Umbilical cord (tissue), 2 donors: ENCODE measurements around the gene AKAP6. TPM values are rescaled to one million over a fixed set of nuclear protein-coding genes. Genes with fewer than 3 reads are reported as not detected.

Experiments
- DNase-seq: peaks from one replicate; pipeline ENCODE4 v3.0.0-alpha.2; 2015; ENCODE audit warnings: low spot score
- total RNA-seq: library from RNA; depleted of rRNA; stranded (reverse); fragments of >200 nt; gene quantifications from one replicate; pipeline ENCODE4 v1.2.3, GENCODE V29; 2014; ENCODE audit warnings: low replicate concordance; ENCODE audit not compliant: insufficient read depth

The AKAP6 gene
- total RNA-seq, 1 donor from 2014 or later = 76.3 TPM

DNA sequence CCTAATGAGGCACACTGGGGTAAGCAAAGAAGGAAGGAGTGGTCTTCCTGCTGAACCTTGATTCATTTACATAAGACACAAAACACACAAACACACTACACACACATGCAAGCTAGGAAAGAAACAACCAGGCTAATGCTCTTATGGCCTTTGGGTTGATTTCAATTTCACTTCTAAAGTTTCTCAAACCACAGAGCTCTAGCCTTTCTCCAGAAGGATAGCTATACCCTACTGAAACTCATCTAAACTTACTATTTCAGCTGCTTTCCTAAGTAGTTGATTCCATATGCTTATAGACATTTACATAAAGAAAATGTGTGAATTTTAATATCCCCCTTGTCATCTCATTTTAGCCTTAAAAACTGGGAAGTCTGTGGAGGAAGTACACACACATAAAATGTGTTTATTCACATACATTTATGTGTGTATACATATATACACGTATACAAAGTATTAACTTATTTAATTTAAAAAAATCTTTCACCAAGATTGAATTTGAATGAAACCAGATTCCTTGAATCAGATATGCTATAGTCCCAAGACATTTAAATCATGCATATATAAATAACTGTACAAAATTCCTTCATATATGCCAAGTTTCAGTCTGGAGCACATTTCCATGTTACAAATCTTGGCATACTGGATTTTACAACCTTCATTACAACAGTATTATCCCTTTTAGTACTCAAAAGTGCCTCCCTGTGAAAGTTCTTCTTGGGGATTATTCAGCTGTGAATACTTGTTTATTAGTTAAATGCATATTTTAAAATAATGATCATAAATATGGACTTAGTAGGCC, 377.8 kb downstream of the AKAP6 start:
- no peak for DNase-seq

DNA sequence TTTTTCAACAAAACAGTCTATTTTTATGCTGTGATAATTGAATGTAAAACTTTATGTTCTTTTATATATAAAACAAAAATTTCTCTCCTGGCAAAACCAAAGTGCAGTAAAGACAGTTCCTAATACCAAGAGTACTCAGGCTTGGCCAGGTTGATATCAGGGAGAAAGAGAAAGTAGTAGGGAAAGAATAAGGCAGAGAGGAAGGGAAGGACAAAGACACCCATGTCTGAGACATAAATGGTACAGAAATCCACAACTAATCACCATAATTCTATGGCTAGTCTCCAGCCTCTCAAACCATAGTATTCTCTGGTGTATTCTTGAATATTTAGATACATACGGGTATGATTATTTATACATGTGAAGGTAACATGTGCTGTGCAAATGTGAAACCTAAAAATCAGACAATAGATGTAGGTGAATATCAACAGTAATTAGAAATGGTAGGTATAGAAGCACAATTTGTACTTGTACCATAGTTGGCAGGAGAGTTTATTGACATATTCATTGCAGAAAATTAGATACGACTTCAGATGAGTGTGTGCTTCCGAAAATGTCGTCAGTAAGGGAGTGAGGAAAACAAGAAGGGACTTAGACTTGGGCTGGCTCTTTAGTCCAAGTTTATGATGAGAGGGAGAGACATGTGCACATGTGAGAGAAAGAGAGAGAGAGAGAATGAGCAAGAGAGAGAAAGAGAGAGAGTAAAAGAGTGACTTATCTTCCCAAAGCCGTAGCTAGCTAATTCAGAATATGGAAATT, 378.8 kb downstream of the AKAP6 start:
- no peak for DNase-seq

DNA sequence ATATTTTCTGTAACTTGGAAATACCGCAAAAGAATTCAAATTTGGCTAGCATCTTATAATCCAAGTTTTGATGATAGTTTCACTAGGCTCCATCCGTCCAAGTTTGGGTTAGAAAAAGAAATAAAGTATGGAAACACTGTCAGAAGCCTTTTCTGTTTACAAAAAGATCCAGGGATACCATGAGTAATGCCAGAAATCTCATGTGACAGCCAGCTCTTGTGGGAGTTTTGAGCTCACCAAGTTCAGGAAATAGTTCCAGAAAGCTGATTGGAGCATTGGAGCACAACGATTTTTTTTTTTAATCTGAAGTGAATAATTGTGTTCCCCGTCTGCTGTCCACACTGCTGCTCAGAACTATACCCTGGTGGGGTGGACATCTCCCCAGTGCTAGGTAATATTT, 379.9 kb downstream of the AKAP6 start:
- peak; percentile 69 for DNase-seq

DNA sequence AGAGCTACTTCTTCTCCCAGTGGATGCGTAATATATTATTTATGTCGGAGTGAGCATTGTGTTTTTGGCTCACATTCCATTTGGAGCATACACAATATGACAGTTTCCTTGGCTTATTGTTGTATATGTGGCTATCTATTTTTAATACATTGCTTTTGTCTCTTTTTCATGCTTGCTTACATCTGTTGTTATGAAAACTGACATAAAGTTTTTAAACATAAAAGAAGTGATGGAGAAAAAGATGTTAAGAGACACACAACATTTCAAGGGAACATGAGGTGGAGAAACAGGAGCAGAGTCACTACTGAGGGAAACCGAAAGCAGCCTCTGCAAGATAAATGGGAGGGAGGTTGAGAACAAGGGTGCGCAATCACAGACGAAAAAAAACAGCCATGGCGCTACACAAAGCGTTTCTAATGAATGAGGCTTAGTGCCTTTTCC, 381.2 kb downstream of the AKAP6 start:
- no peak for DNase-seq

DNA sequence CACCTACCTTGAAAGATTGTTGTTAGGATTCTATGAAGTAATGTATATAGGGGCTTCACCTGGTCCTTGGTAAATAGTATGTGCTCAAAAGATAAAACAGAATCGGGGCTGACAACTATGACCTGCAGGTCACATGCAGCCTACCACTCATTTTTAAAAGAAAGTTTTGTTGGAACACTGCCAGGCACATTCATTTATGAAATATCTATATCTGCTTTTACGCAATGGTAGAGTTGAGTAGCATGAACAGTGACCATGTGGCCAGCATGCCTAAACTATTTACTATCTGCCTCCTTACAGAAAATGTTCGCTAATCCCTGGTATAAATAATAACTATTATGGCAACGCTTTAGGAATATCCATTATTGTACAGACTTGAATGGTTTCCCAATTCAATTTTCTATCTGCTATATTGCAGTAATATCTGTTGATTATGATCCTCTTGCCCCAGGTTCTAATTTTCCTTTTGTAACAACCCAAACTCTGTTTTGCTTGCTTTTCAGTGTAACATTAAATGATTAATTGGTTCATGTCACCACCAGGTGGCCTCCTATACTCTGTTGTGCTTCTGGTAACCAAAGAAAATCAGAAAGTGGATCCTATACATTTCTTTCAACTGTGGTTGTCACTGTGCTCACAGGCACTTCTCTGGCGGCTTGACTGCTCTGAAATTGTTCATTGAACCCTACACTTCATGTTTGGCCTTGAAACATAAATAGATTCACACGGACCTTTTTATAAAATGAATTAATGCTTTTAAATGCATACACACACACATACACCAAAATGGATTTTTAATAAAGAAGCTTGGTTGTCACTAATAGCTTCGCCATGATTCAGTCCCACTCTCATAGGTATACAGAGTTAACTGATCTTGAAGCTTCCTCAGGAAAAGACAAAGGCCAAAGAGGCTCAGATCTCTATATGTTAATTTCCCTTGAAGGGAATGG, 381.9 kb downstream of the AKAP6 start:
- DNase-seq = peak; percentile 38

DNA sequence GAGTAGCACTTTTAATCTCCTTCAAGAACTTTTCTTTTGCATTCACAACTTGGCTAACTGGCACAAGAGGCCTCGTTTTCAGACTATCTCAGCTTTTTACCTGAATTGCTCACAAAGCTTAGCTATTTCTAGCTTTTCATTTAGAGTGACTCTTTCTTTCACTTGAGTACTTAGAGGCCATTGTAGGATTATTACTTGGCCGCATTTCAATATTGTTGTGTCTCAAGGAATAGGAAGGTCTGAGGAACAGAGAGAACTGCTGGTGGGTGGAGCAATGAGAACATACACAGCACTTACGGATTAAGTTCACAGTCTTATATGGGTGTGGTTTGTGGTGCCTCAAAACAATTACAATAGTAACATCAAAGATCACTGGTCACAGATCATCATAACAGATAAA, 384.8 kb downstream of the AKAP6 start:
- no peak for DNase-seq

DNA sequence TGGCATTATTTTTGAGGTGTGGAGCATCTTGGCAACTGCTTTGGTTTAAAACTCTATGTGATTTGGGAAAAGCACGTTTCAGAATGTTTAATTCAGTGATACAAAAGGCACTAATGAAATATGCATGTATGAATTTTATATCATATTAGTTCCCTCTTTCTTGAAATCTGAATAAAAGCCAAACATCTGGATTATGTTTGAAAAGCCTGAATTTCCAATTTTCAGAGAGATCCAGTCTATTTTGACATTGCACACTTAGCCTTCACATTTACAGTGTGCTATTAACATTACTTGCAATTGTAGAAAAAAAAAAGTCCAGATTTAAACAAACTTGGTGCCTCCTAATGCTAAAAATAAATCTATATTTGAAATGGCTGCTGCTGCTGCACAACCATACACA, 390.5 kb downstream of the AKAP6 start:
- no peak for DNase-seq

DNA sequence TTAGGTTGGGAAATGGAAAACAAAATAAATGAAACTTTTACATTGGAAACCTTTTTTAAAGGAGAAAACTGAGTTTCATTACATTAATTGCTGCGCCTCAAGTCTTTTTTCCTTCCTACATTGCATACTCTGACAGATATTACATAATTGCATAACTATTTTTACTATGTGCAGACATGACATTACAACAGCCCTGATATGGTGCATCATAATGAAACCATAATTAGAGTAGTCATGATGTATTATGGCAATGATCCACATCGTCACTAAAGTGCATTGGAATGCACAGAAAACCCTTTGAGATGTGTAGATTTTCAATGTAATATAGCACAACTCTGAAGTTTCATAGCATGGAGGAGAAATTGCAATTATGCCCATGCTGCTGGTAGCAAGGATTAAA, 391.8 kb downstream of the AKAP6 start:
- DNase-seq = peak; percentile 14

DNA sequence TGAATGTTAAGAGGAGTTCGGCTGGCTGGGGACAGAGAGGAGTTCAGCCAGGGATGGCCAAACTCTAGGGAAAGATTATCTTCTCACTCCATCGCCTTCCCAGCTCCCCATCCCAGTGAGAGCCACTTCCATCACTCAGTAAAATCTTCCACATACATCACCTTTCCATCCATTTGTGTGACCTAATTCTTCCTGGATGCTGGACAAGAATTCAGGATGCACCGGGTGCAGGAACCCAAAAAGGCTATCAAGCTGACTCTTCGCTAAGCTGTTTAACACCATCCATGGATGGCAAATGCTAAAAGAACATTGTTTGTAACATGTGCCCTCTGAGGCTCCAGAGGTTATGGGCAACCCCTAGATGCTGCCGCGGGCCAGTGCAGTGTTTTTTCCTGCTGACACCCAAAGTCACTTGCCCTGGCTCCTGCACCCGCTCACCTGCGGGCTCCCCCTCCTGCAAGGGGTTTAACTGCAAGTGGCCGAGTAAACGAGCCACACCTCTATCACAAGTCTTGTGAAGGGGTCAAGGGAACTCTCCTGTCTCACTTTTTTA, 393.6 kb downstream of the AKAP6 start:
- DNase-seq = no peak

DNA sequence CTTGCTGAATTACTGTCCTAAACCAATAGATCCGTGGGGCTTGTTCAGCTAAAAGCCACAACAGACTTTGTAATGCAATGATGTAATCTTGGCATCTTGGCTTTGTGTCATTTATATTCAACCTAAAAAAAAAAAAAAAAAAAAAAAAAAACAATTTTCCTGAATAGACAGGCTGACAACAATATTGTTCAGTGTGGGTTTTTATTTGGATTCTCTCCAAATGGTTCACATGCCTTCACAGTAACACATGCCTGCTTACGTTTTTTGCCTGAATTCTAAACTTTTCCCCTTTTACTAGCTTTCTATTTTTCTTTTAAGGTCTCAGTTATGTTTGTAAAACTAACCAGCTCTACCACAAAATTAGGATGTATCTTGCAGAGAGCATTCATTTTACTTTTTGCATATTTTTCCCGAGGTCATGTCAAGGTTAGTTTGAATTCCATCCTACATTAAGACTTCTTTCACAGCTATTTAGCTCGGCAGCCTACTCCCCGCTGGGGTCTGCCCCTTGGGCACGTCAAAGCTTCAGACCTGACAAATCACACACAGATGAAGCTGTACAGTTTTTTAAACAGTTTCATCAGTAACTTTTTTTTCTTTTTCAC, 395.9 kb downstream of the AKAP6 start:
- peak; percentile 48 for DNase-seq

DNA sequence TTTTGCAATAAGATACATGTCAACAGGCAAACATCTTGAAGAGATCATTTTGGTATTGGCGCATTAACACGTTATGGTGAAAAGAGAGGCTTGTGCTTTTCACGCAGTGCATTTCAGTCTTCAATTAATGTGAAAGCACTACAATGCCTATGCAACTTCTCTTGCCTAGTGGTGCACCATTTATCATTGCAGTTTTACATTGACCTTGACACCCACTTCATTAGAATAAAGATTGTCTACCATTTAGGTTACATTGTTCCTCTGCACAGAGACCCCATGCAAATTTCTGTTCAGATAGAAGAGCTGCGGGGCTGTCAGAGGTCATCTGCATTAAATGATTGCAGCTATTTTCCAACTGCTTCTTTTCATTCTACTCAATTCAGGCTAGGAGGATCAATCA, 397.4 kb downstream of the AKAP6 start:
- DNase-seq = no peak

DNA sequence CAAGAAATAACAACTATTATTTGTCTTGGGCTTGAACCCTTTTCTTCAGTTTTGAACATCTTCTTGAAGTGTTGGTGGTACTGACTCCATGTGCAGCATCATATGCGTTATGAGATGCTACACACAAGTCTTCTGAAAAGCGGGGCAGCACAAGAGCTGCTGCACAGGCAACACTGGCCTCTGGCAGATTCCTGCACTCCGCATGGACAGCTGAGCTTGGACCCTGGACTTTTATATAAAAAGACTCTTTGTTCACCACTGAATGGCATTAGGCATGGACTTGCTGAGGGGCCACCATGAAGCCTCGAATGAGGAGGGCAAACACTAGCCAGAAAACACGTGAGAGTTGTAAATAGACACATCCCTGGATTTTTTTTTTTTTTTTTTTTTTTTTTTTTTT, 398.7 kb downstream of the AKAP6 start:
- no peak for DNase-seq

DNA sequence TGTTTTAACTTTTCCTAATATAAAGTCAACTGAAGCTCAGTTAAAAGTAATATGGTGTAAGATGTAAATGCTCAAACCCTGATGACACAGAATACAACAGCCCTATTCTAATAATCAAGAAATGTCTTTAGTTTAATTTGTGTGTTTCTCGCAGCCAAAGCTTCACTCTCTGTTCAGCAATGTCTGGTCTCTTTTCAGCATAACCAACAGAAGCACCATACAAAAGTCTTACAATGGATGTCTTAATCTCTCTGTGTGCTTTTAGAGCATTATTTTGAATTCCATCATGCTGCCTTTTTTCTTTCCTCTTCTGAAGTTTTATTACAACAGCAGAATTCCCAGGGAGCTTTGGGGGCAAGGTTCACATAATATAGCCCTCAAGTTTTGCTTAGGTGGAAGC, 399.4 kb downstream of the AKAP6 start:
- DNase-seq = no peak

DNA sequence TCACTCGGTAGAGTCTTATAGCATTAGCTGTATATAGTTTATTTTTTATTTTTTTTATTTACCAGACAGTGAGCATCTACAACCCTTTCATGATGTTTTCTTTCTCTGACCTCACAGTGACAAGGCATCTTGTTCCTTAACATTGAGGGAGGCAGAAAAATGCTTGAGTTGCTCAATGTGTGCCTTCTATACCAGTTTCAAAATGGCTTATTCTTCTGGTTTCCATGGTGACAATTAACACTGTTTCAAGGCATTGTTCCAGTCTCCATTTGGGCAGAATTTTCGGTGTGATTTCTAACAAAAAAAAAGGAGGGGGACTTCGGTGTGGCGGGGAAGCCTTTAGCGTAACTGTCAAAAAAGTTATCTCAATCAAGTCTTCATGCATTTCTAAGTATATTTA, 399.9 kb downstream of the AKAP6 start:
- DNase-seq = no peak

DNA sequence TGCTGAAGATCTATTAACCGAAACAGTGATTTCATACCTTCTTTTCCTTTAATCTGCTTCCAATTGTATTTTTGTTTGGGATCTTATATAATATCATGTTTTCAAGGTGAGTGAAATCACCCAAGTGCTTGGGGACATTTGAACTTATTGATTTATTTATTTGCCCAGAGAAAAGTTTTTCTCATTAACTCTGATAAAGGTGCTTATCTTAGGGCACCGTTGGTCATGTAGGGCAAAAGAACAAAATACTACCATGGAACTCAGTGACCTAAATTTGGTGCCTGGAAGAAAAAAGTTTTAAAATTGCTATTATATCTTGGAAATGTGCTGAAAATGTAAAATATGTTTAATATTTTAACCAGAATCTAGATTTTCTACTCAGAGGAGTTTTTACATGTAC, 402.2 kb downstream of the AKAP6 start:
- DNase-seq = no peak

DNA sequence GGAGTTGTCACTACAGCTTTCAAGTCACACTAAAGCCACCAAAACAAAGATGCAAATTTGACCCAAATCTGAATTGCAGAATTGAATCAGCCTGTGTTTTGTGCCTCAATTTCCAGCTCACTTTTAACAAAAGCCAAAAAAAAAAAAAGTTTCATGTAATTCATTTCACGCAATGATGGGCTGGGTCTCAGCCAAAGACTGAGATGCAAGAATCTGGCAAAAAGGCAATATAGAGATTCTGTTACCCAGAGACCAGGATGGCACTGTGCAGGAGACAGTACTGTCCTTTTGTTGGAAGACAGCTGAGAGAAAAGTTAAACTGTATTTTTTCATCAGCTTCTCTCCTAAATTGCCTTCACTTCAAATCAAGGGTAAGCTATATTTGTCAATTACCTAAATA, 403.9 kb downstream of the AKAP6 start:
- DNase-seq = no peak

DNA sequence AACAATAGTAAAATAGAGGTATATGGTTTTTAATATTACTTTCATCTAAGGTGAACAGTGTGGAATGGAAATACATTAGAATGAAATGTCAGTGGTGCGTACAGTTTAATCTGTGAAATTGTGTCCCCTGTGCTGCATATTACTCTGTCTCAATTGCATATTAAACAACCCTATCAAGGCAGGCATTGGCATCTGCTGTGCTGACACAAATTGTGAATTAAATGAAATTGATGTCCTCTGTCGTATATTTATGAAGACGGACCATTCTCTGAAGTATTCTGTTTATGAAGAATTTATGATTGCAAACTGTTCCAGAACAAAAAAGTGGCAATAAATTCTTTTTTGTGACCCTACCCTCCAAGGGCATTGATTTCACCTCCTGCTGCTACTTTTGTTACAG, 405.2 kb downstream of the AKAP6 start:
- no peak for DNase-seq

DNA sequence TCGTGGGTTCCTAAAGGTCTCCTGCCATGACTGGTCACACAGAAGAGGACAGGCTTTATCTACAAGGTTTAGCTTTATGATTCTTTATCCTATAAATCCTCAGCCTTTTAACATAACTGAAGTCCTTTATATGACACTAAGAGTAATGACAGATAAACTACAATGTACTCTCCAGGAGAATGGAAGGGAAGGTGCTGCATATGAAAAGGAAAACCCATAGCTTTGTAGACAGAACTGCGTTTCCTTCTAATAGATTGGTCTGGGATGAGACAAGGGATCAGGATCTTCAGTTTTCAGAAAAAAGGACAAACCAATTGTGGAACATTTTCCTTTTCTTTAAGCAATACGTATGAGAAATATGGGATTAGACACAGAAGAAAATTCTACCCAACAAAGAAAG, 408.5 kb downstream of the AKAP6 start:
- no peak for DNase-seq

DNA sequence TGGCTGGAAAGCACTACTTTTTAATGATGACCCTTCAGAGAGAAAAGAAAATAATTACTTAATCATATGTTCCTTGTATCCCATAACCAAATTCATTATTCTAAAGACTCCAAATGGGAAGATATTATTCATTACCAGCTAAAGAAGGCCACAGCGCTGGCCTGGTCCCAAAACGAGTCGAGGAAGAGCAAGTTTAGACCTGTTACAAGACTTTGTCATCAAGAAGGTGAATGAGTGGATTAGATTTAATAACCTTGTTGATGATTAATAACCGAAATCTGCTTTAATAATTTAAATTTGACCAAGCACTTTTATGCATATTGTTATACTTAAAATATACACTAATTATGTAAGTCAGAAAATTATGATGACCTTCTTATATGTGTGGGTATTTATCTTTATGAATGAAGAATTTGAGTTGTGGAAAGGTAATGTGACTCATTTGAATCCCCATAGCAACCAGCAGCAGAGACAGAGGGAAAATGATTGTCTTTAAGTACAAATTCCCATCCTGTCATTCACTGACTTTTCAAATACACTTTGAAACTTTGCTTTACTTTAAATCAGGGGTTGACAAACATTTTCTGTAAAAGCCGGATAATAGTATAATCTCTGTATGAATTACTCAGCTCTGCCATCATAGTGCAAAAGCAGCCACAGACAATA, 409.2 kb downstream of the AKAP6 start:
- no peak for DNase-seq

DNA sequence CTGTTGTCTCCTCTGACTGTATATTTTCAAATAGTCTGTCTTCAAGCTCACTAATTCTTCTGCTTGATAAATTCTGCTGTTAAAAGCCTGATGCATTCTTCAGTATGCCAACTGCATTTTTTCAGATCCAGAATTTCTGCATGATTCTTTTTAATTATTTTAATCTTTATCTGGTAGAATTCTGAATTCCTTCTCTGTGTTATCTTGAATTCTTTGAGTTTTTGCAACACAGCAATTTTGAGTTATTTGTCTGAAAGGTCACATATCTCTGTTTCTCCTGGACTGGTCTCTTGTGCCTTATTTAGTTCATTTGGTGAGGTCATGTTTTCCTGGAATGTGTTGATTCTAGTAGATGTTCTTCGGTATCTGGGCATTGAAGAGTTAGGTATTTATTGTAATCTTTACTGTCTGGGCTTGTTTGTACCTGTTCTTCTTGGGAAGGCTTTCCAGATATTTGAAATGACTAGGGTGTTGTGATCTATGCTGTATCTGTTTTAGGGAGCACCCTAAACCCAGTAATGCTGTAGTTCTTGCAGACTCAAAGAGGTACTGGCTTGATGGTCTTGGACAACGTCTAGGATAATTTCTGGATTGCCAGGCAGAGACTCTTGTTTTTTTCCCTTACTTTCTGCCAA, 415.8 kb downstream of the AKAP6 start:
- peak; percentile 1 for DNase-seq
